Astrocyte (in vitro differentiated cells and primary cell): Measurements from ENCODE around the gene HNMT. TPM values are rescaled to one million over a fixed set of nuclear protein-coding genes. Genes with fewer than 3 reads are reported as not detected.

ENCODE experiments used
- DNase-seq: peaks from one replicate; pipeline ENCODE4 v3.0.0-alpha.2; 2010; ENCODE audit warnings: low read depth
- FAIRE-seq: peaks from 2 replicates; lab custom pipeline; 2011; peaks lifted over from hg19 to GRCh38; lab: Jason Lieb, UNC
- H2AFZ ChIP-seq: 2 replicates; pipeline ENCODE4 v1.6.0; 2012; ENCODE audit warnings: low read depth, low read length, inconsistent platforms
- H3K27ac ChIP-seq: 2 replicates; pipeline ENCODE4 v1.5.1; 2011; ENCODE audit warnings: low read depth, low read length, inconsistent platforms
- H3K27me3 ChIP-seq: 2 replicates; pipeline ENCODE4 v1.6.0; 2011; ENCODE audit warnings: low read length, inconsistent platforms; ENCODE audit not compliant: insufficient read depth
- H3K36me3 ChIP-seq: 2 replicates; pipeline ENCODE4 v1.5.1; 2011; ENCODE audit warnings: low read length, inconsistent platforms; ENCODE audit not compliant: insufficient read depth
- H3K4me1 ChIP-seq: 2 replicates; pipeline ENCODE4 v1.5.1; 2011; ENCODE audit warnings: low read length, inconsistent platforms; ENCODE audit not compliant: insufficient read depth
- H3K4me2 ChIP-seq: 2 replicates; pipeline ENCODE4 v1.6.0; 2012; ENCODE audit warnings: low read length, inconsistent platforms
- H3K4me3 ChIP-seq: 2 replicates; pipeline ENCODE4 v1.5.1; 2011; ENCODE audit warnings: low read depth, mild to moderate bottlenecking, low read length, inconsistent platforms; ENCODE audit not compliant: insufficient read depth
- H3K79me2 ChIP-seq: 2 replicates; pipeline ENCODE4 v1.6.0; 2012; ENCODE audit warnings: mild to moderate bottlenecking, low read length, inconsistent platforms; ENCODE audit not compliant: insufficient read depth
- H3K9ac ChIP-seq: 2 replicates; pipeline ENCODE4 v1.6.0; 2012; ENCODE audit warnings: mild to moderate bottlenecking, low read length, inconsistent platforms
- H3K9me3 ChIP-seq: 2 replicates; pipeline ENCODE4 v1.5.1; 2012; ENCODE audit warnings: low read depth, mild to moderate bottlenecking, low read length, inconsistent platforms; ENCODE audit not compliant: insufficient read depth
- H4K20me1 ChIP-seq: 2 replicates; pipeline ENCODE4 v1.6.0; 2012; ENCODE audit warnings: low read length, inconsistent platforms; ENCODE audit not compliant: insufficient read depth
- H3K27ac Mint-ChIP-seq: one replicate; pipeline ENCODE4 v1.8.0; 2021; ENCODE audit warnings: mild to moderate bottlenecking, mixed read lengths; ENCODE audit not compliant: unreplicated experiment
- H3K27me3 Mint-ChIP-seq: one replicate; pipeline ENCODE4 v1.8.0; 2021; ENCODE audit warnings: low read depth, mixed read lengths; ENCODE audit not compliant: unreplicated experiment
- H3K36me3 Mint-ChIP-seq: one replicate; pipeline ENCODE4 v1.8.0; 2021; ENCODE audit warnings: low read depth, mixed read lengths; ENCODE audit not compliant: unreplicated experiment
- H3K4me1 Mint-ChIP-seq: one replicate; pipeline ENCODE4 v1.8.0; 2021; ENCODE audit warnings: low read depth, mixed read lengths; ENCODE audit not compliant: unreplicated experiment
- H3K4me3 Mint-ChIP-seq: one replicate; pipeline ENCODE4 v1.8.0; 2021; ENCODE audit warnings: mild to moderate bottlenecking, moderate library complexity, mixed read lengths; ENCODE audit not compliant: unreplicated experiment
- H3K9me3 Mint-ChIP-seq: one replicate; pipeline ENCODE4 v1.8.0; 2021; ENCODE audit warnings: mild to moderate bottlenecking, mixed read lengths; ENCODE audit not compliant: unreplicated experiment
- CTCF ChIP-seq: IDR thresholded peaks from 2 replicates; pipeline ENCODE4 v1.5.1; 2011; ENCODE audit warnings: low read depth, mild to moderate bottlenecking, inconsistent platforms, low read length, moderate library complexity; ENCODE audit not compliant: insufficient read depth
- EZH2 ChIP-seq: IDR thresholded peaks from 2 replicates; pipeline ENCODE4 v1.6.1; 2012; ENCODE audit warnings: mild to moderate bottlenecking, low read length, inconsistent platforms; ENCODE audit not compliant: insufficient read depth
- total RNA-seq: library from RNA; stranded (reverse); gene quantifications from 2 replicates; pipeline ENCODE4 v1.2.1, GENCODE V29; 2021

HNMT gene
- total RNA-seq, 1 donor from 2014 or later, result 15.3 TPM

GRCh38 chr2:137942833-137943677, 21.2 kb upstream of the HNMT start:
- Histone ChIP-seq H3K79me2 (no peaks in the 10 kb centered on the region), H3K4me3 (no peak overlapping the region), H3K36me3 (no peaks in the 10 kb centered on the region), H3K9me3 (no peaks in the 10 kb centered on the region), H3K4me2 (no peak overlapping the region), H3K9ac (no peak overlapping the region), H3K27ac (no peak overlapping the region), H3K27me3 (peaks cover 3% of the 10 kb centered on the region), H2AFZ (no peak overlapping the region), H4K20me1 (no peaks in the 10 kb centered on the region), H3K4me1 (no peaks in the 10 kb centered on the region)
- DNase-seq (no peak), FAIRE-seq (no peak)
- Mint-ChIP-seq H3K36me3 (no peaks in the 10 kb centered on the region), H3K27ac (no peak overlapping the region), H3K4me1 (peaks cover 21% of the 10 kb centered on the region), H3K9me3 (peaks cover 2% of the 10 kb centered on the region), H3K4me3 (no peak overlapping the region), H3K27me3 (no peaks in the 10 kb centered on the region)
- TF ChIP-seq CTCF (no peak), EZH2 (no peak)

- Histone ChIP-seq H3K9me3 (no peaks in the 10 kb centered on the region), H2AFZ (no peak overlapping the region), H3K27ac (no peak overlapping the region), H3K4me3 (no peak overlapping the region), H3K4me2 (no peak overlapping the region), H3K4me1 (no peaks in the 10 kb centered on the region), H3K27me3 (peaks cover 3% of the 10 kb centered on the region), H3K36me3 (no peaks in the 10 kb centered on the region), H3K79me2 (no peaks in the 10 kb centered on the region), H3K9ac (no peak overlapping the region), H4K20me1 (no peaks in the 10 kb centered on the region)
- Mint-ChIP-seq H3K9me3 (peaks cover 2% of the 10 kb centered on the region), H3K36me3 (no peaks in the 10 kb centered on the region), H3K27ac (no peak overlapping the region), H3K4me3 (no peak overlapping the region), H3K4me1 (peaks cover 19% of the 10 kb centered on the region), H3K27me3 (no peaks in the 10 kb centered on the region)
- DNase-seq (no peak), FAIRE-seq (no peak)
- no peak for TF ChIP-seq EZH2
- no peak for TF ChIP-seq CTCF
Measured at GRCh38 chr2:137943678-137944347, 20.5 kb upstream of the HNMT start.

- Histone ChIP-seq H3K4me3 (no peak overlapping the region), H3K4me2 (no peak overlapping the region), H3K27ac (no peak overlapping the region), H3K4me1 (no peaks in the 10 kb centered on the region), H3K9me3 (no peaks in the 10 kb centered on the region), H4K20me1 (no peaks in the 10 kb centered on the region), H3K27me3 (peaks cover 3% of the 10 kb centered on the region), H2AFZ (no peak overlapping the region), H3K9ac (no peak overlapping the region), H3K36me3 (no peaks in the 10 kb centered on the region), H3K79me2 (no peaks in the 10 kb centered on the region)
- no peaks in the 10 kb centered on the region for H3K27me3 Mint-ChIP-seq
- no peaks in the 10 kb centered on the region for H3K36me3 Mint-ChIP-seq
- DNase-seq, result no peak
- no peak overlapping the region for H3K4me3 Mint-ChIP-seq
- H3K4me1 Mint-ChIP-seq, result peaks cover 19% of the 10 kb centered on the region
- TF ChIP-seq EZH2 (no peak), CTCF (no peak)
- H3K27ac Mint-ChIP-seq, result no peak overlapping the region
- peaks cover 2% of the 10 kb centered on the region for H3K9me3 Mint-ChIP-seq
- no peak for FAIRE-seq
Measured at GRCh38 chr2:137944714-137945113, 19.6 kb upstream of the HNMT start.
